Keratinocyte (primary cell): ENCODE data around the gene KRT71. TPM values are rescaled to one million over a fixed set of nuclear protein-coding genes. Genes with fewer than 3 reads are reported as not detected.

ENCODE experiments used
- DNase-seq: peaks from one replicate; pipeline ENCODE4 v3.0.0-alpha.2; 2011; ENCODE audit warnings: low read depth, missing footprints, low spot score
- FAIRE-seq: peaks from 2 replicates; lab custom pipeline; 2011; peaks lifted over from hg19 to GRCh38; lab: Jason Lieb, UNC
- H2AFZ ChIP-seq: 2 replicates; pipeline ENCODE4 v1.6.0; 2012; ENCODE audit warnings: low read length, control low read depth, inconsistent platforms; ENCODE audit not compliant: control insufficient read depth
- H3K27ac ChIP-seq: 2 replicates; pipeline ENCODE4 v1.5.1; 2011; ENCODE audit warnings: low read length; ENCODE audit not compliant: control insufficient read depth, insufficient read depth
- H3K27me3 ChIP-seq: 3 replicates; pipeline ENCODE4 v1.6.0; 2011; ENCODE audit warnings: low read length; ENCODE audit not compliant: control insufficient read depth, insufficient read depth; ENCODE audit errors: extremely low read depth
- H3K36me3 ChIP-seq, 2 experiments: 2 replicates in 1 of 2; 3 replicates in 1 of 2; pipeline ENCODE4 v1.5.1; 2011; ENCODE audit warnings: low read length in 2 of 2, mild to moderate bottlenecking in 1 of 2; ENCODE audit not compliant: control insufficient read depth in 2 of 2, insufficient read depth in 2 of 2; ENCODE audit errors: extremely low read depth in 1 of 2
- H3K4me1 ChIP-seq: 3 replicates; pipeline ENCODE4 v1.5.1; 2011; ENCODE audit warnings: low read length; ENCODE audit not compliant: control insufficient read depth, insufficient read depth; ENCODE audit errors: extremely low read depth
- H3K4me2 ChIP-seq: 3 replicates; pipeline ENCODE4 v1.6.0; 2011; ENCODE audit warnings: low read depth, low read length; ENCODE audit not compliant: control insufficient read depth, insufficient read depth; ENCODE audit errors: extremely low read depth
- H3K4me3 ChIP-seq, 3 experiments: fragments of 200-600 bp in 1 of 3; sonication (generic) in 1 of 3; 2 replicates in 2 of 3; 3 replicates in 1 of 3; pipeline ENCODE4 v1.5.1; 2011 to 2016; ENCODE audit warnings: low read length in 3 of 3, mild to moderate bottlenecking in 3 of 3, control low read depth in 2 of 3, inconsistent platforms in 1 of 3, low read depth in 1 of 3, mixed read lengths in 1 of 3, mixed run types in 1 of 3, moderate library complexity in 1 of 3; ENCODE audit not compliant: control insufficient read depth in 2 of 3, insufficient read depth in 2 of 3; ENCODE audit errors: extremely low read depth in 1 of 3
- H3K79me2 ChIP-seq: 2 replicates; pipeline ENCODE4 v1.6.0; 2012; ENCODE audit warnings: low read length; ENCODE audit not compliant: control insufficient read depth, insufficient read depth
- H3K9ac ChIP-seq: 3 replicates; pipeline ENCODE4 v1.6.0; 2011; ENCODE audit warnings: low read length; ENCODE audit not compliant: control insufficient read depth, insufficient read depth; ENCODE audit errors: extremely low read depth
- H3K9me1 ChIP-seq: 3 replicates; pipeline ENCODE4 v1.6.0; 2011; ENCODE audit warnings: low read length; ENCODE audit not compliant: control insufficient read depth, insufficient read depth; ENCODE audit errors: extremely low read depth
- H3K9me3 ChIP-seq: 2 replicates; pipeline ENCODE4 v1.5.1; 2012; ENCODE audit warnings: low read depth, low read length; ENCODE audit not compliant: control insufficient read depth
- H4K20me1 ChIP-seq: 3 replicates; pipeline ENCODE4 v1.6.0; 2011; ENCODE audit warnings: low read length; ENCODE audit not compliant: control insufficient read depth, insufficient read depth; ENCODE audit errors: extremely low read depth
- CTCF ChIP-seq, 3 experiments: IDR thresholded peaks in 1 of 3; conservative IDR thresholded peaks in 1 of 3; optimal IDR thresholded peaks in 1 of 3; 2 replicates in 2 of 3; 3 replicates in 1 of 3; pipeline versions ENCODE3 to v1.5.1; 2011; ENCODE audit warnings: low read length in 3 of 3, mild to moderate bottlenecking in 3 of 3, moderate library complexity in 2 of 3, control low read depth in 1 of 3, inconsistent platforms in 1 of 3; ENCODE audit not compliant: insufficient read depth in 2 of 3; ENCODE audit errors: extremely low read depth in 1 of 3
- EZH2 ChIP-seq: IDR thresholded peaks from one replicate; pipeline ENCODE4 v1.6.1; 2012; ENCODE audit warnings: inconsistent platforms, mild to moderate bottlenecking, low read length, moderate library complexity
- dilution Hi-C: fragments of 300-500 bp; cut with MboI; formaldehyde crosslinking; loops from one replicate; pipeline ENCODE4 v1.7.0; 2020; ENCODE audit warnings: low sequenced_read_pairs; ENCODE audit not compliant: extremely low pct_ligation_motif_present
- polyA plus RNA-seq, 5 experiments: library from polyadenylated mRNA; depleted of rRNA in 3 of 5; stranded (reverse) in 3 of 5; stranded (forward) in 1 of 5; unstranded in 1 of 5; fragments of >200 nt; gene quantifications; 1 replicate in 1 of 5; 2 replicates in 3 of 5; 3 replicates in 1 of 5; pipeline versions ENCODE4 v1.2.1 to v1.2.3, GENCODE V29; 2011 to 2012; ENCODE audit warnings: missing spikeins in 2 of 5, low read depth in 1 of 5, low replicate concordance in 1 of 5

The KRT71 gene
- polyA plus RNA-seq, 1 donor (not counting 4 experiments of a cell fraction or from before 2014, with no cell fraction given): not detected

- Histone ChIP-seq H3K27me3 (no peaks in the 10 kb centered on the region), H3K9ac (peak overlapping the region; percentile 65), H2AFZ (no peak overlapping the region), H3K9me3 (no peaks in the 10 kb centered on the region), H3K4me2 (peak overlapping the region; percentile 81), H3K27ac (peak overlapping the region; percentile 90), H3K36me3 (no peaks in the 10 kb centered on the region), H4K20me1 (no peaks in the 10 kb centered on the region), H3K9me1 (peaks cover 2% of the 10 kb centered on the region), H3K4me1 (peaks cover 53% of the 10 kb centered on the region), H3K79me2 (no peaks in the 10 kb centered on the region), H3K4me3 (peak overlapping the region in 1 of 3 experiments; percentile 3)
- no peak for DNase-seq
- TF ChIP-seq CTCF (optimal IDR thresholded peaks at IDR 0.05 in 1 of 3, IDR thresholded peaks at IDR 0.05 in 1 of 3, conservative IDR thresholded peaks at IDR 0.05 in 1 of 3; ENCODE audit: extremely low read depth in 1 of 3, insufficient read depth in 2 of 3, low read length in 3 of 3) (no peak), EZH2 (no peak)
- dilution Hi-C loops: no loop called here
- peak; percentile 5 for FAIRE-seq
Observed at GRCh38 chr12:52581066-52581465, 28.1 kb upstream of the KRT71 start.

- H3K9me1 ChIP-seq: peaks cover 2% of the 10 kb centered on the region
- TF ChIP-seq EZH2: no peak
- TF ChIP-seq CTCF (optimal IDR thresholded peaks at IDR 0.05 in 1 of 3, IDR thresholded peaks at IDR 0.05 in 1 of 3, conservative IDR thresholded peaks at IDR 0.05 in 1 of 3; ENCODE audit: extremely low read depth in 1 of 3, insufficient read depth in 2 of 3, low read length in 3 of 3): no peak
- H3K79me2 ChIP-seq: no peaks in the 10 kb centered on the region
- dilution Hi-C loops: no loop called here
- peak; percentile 81 for FAIRE-seq
- no peaks in the 10 kb centered on the region for H3K36me3 ChIP-seq
- peak overlapping the region; percentile 81 for H3K4me2 ChIP-seq
- no peak overlapping the region for H2AFZ ChIP-seq
- H3K9ac ChIP-seq: peak overlapping the region; percentile 65
- H3K9me3 ChIP-seq: no peaks in the 10 kb centered on the region
- no peaks in the 10 kb centered on the region for H3K27me3 ChIP-seq
- no peaks in the 10 kb centered on the region for H4K20me1 ChIP-seq
- no peak for DNase-seq
- H3K4me3 ChIP-seq: peak overlapping the region in 2 of 3 experiments; percentile 7 to 51
- peak overlapping the region; percentile 90 for H3K27ac ChIP-seq
- peaks cover 53% of the 10 kb centered on the region for H3K4me1 ChIP-seq
Observed at GRCh38 chr12:52580496-52580895, 27.6 kb upstream of the KRT71 start.
